Activated CD8-positive, alpha-beta memory T cell treated with anti-CD3 and anti-CD28 coated beads for 24 hours (primary cell): ENCODE results near the gene TMEM120B.
A peak's percentile ranks its signal among the peaks of the same experiment; 100 is the strongest.
"Not testable (repeated sequence)": the region's sequence is repeated elsewhere in the genome, so short reads cannot be mapped to it uniquely, and the experiment has no call there.

Experiments used
- DNase-seq: peaks from one replicate; pipeline ENCODE4 v3.0.0-alpha.2; 2020

Gene TMEM120B

GRCh38 chr12:121776190-121777098 is 63.9 kb downstream of the TMEM120B start:
- peak; percentile 99 for DNase-seq

- no peak for DNase-seq
Measured at GRCh38 chr12:121778567-121779421, 66.2 kb downstream of the TMEM120B start.

GRCh38 chr12:121779422-121779895 is 66.9 kb downstream of the TMEM120B start:
- DNase-seq: no peak

GRCh38 chr12:121780429-121780828 is 67.9 kb downstream of the TMEM120B start:
- DNase-seq: no peak

- DNase-seq: peak; percentile 64
Measured at GRCh38 chr12:121781484-121781997, 69.0 kb downstream of the TMEM120B start.

- peak; percentile 80 for DNase-seq
Measured at GRCh38 chr12:121781998-121782979, 69.7 kb downstream of the TMEM120B start.

GRCh38 chr12:121783766-121784165 is 71.2 kb downstream of the TMEM120B start:
- no peak for DNase-seq

- DNase-seq: no peak
Measured at GRCh38 chr12:121784460-121784859, 71.9 kb downstream of the TMEM120B start.

- DNase-seq: no peak
Measured at GRCh38 chr12:121786440-121786825, 73.9 kb downstream of the TMEM120B start.

GRCh38 chr12:121787063-121788025 is 74.8 kb downstream of the TMEM120B start:
- no peak for DNase-seq

GRCh38 chr12:121788176-121788818 is 75.7 kb downstream of the TMEM120B start:
- no peak for DNase-seq

- DNase-seq: no peak
Measured at GRCh38 chr12:121789233-121789781, 76.8 kb downstream of the TMEM120B start.

GRCh38 chr12:121789800-121790728 is 77.5 kb downstream of the TMEM120B start:
- DNase-seq: peak; percentile 95

- not testable (repeated sequence) for DNase-seq
Measured at GRCh38 chr12:121790785-121791184, 78.2 kb downstream of the TMEM120B start.

- DNase-seq: no peak
Measured at GRCh38 chr12:121791671-121792551, 79.4 kb downstream of the TMEM120B start.

GRCh38 chr12:121792607-121793439 is 80.3 kb downstream of the TMEM120B start:
- peak; percentile 86 for DNase-seq

- DNase-seq: no peak
Measured at GRCh38 chr12:121793440-121793837, 80.9 kb downstream of the TMEM120B start, which contains the start of gene RHOF. Gene RHOF, minus strand, starts transcription at chr12:121793688. Its CDS starts 55 bp downstream, at chr12:121793633.
